Stimulated activated CD4-positive, alpha-beta T cell treated with anti-CD3 and anti-CD28 coated beads, Interleukin-4, amount 100 ng/mL, for 48 hours (primary cell): Measurements from ENCODE around the gene WWP2.

Source experiments
- DNase-seq, 2 donors: peaks; one replicate each; pipeline ENCODE4 v3.0.0-alpha.2; 2020; ENCODE audit warnings: low read depth in 2 of 2

WWP2 gene

DNA sequence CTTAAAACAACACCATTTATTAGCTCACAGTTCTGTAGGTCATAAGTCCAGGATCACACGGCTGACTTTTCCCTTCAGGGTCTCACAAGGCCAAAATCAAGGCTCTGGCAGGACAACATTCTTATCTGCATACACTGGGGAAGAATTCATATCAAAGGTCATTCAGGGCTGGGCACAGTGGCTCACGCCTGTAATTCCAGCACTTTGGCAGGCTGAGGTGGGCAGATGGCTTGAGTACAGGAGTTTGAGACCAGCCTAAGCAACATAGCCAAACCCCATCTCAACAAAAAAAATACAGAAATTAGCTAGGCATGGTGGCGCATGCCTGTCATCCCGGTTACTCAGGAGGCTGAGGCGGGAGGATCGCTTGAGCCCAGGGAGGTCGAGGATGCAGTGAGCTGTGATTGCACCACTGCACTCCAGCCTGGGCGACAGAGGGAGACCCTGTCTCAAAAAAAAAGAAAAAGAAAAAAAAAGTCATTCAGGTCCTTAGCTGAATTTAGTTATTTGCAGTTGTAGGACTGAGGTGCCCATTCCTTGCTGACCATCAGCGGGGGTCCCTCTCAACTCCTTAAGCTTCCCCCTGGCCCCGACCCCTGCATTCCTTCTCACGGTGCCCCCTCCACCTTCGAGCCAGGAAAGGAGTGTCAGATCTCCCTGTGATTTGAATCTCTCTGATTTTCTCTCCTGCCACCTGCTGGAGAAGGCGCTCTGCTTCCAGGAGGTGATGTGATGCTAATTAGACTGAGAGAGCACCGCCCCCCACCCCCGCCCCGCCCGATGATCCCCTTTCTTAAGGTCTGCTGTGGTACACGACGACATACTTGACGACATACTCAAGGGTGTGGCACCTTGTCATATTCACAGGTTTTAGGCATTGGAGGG is 97.2 kb downstream of the WWP2 start:
- DNase-seq = no peak

GRCh38 chr16:69860233-69861231 is 98.4 kb downstream of the WWP2 start:
- no peak for DNase-seq

GRCh38 chr16:69861292-69862030 is 99.3 kb downstream of the WWP2 start:
- DNase-seq = no peak

DNA sequence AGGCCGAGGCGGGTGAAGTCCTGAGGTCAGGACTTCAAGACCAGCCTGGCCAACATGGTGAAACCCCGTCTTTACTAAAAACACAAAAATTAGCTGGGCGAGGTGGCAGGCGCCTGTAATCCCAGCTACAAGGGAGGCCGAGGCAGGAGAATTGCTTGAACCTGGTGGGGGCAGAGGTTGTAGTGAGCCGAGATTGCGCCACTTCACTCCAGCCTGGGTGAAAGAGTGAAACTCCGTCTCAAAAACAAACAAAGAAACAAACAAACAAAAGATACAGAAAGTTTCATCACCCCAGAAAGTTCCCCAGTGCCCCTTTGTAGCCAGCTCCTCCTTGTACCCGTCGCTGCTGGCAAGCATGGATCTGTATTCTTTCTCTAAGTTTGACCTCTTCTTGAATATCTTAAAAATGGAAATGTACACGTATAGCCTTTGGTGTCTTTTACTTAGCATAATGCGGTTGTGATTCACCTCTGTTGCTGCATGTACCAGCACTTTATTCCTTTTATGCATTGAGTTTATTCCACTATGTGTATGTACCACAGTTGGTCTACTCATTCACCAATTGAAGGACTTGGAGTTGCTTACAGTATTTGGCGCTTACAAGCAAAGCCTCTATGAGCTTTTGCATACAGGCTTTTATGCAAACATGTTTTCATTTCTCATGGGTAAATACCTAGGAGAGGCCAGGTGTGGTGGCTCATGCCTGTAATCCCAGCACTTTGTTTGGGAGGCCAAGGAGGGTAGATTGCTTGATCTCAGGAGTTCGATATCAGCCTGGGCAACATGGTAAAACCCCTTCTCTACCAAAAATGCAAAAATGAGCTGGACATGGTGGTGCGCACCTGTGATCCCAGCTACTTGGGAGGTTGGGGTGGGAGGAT is 101.5 kb downstream of the WWP2 start:
- no peak for DNase-seq

DNA sequence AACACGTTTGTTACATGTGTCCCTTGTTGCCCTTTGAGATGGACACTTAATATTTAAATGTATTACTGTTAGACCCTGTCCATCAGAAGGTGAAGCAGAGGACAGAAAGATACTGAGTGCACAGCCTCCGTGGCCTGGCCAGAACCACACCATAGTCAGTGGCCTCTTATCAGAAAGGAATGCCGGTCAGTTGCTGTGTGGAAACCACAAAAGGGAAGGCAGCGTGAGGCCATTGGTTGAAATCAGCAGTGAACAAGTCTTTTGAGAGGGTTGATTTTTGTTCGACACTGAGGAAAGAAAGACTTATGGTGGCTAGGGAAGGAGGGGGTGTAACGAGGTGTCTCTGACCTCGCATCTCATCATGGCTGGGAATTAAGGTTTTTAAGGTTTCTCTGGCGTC is 103.6 kb downstream of the WWP2 start:
- DNase-seq = no peak

DNA sequence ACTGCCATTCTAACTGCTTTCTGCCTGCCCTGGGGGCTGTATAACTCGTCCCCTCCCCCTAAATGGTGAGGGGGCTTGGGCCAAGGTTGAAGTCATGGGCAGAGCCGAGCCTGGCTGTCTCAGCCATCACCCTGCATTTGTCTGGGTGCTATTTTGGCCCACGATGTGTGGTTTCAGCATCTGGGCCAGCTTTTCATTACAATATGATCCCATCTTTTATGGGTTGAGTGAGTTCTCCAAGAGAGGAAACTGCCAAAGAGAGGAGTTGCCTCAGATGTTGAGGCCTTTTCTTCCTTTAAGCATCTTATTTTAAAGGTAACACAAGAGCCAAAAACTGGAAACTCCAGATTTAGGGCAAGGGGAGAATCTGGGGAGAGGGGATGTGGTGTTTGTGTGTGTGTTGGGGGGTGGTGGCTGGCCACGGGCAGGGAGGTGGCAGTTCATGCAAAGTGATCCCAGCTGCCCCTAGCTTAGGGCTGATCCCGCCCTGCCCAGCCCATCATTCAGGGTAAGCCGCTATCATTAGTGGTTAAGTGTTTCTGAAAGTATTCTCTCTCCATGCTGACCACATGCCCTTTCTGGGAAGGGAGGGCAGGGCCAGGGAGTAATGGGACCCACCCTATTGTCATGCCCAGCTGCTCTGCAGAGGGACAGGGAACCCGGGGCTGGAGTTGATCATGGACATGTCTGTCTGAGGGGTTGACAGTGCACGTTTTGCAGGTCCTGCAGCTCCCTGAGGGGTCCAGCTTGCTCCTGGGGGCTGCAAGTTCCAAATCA is 105.8 kb downstream of the WWP2 start:
- no peak for DNase-seq

GRCh38 chr16:69870761-69871160 is 108.6 kb downstream of the WWP2 start:
- DNase-seq = no peak

DNA sequence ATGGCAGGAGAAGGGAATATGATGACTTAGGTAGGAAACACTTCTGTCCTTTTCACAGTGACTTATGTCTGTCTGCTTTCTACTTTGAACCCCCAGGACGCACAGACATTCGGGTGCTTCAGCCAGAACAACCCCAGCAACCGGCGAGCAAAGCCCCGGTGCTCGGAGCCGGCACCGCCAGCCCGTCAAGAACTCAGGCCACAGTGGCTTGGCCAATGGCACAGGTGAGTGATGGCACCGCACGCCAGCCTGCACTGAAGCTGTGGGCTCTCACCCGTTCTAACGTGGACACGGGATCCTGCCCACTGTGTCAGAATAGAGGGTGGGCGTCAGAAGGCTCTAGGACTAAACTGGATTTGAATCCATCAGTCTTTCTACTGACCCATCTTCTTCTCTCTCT is 109.6 kb downstream of the WWP2 start:
- DNase-seq = no peak

DNA sequence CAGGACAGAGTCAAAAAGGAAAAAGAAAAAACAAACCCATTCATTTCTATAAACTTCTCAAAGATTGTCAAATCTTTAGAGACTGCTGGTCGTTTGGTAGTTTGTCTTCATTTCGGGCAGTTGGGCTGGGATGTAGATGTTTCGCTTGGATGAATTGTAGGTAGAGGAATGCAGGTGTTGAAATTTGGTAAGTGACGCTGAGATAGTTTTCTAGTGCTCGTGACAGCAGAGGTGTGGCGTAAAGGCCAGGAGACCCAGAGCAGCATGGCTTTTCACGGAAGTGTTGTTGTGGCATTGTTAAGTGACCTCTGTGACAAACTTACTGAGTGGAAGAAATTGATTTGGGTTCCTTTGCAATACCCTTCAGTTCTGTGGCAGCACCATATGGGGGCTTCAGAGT is 110.8 kb downstream of the WWP2 start:
- no peak for DNase-seq

DNA sequence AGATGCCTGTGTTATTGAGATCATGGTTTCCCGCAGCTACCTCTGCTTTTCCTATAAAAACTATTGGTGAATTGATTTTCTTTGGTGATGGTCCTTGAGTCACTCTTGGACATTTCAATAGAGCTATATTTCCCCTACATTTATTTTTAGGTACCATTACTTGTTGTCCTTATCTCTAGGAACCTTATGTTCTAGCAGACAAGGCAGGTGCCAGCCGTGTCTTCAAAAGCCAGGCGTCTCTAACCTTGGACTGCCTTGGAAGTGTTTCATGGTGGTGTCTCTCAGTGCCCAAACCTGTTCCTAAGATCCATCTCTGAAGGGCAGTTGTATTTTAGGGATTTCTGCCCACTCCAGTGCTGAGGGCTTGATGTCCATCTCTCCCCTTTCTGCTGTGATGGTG is 111.7 kb downstream of the WWP2 start:
- DNase-seq = no peak

GRCh38 chr16:69874271-69874670 is 112.1 kb downstream of the WWP2 start:
- DNase-seq = no peak

GRCh38 chr16:69880640-69881133 is 118.6 kb downstream of the WWP2 start:
- no peak for DNase-seq

- no peak for DNase-seq
Observed at GRCh38 chr16:69881141-69881540, 119.0 kb downstream of the WWP2 start.

- no peak for DNase-seq
Observed at GRCh38 chr16:69883744-69884143, 121.6 kb downstream of the WWP2 start.

DNA sequence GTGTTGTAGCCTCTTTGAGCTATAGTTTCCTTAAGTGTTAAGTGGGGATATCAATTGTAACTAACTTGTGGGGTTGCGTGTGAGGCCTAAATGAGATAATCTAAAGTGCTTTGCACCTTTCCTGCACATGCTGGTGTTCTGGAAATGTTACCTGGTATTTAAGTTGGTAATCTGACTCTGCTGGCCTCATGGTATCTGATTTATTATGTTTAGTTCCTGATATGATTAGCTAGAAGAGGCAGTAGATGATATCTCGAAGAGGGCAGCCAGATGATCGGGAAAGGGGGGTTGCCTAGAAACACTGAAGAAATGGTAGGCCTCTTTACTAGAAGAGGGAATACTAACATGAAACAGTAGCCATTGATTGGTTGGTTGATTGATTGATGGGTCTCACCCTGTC is 123.6 kb downstream of the WWP2 start:
- DNase-seq = no peak

GRCh38 chr16:69886726-69887125 is 124.6 kb downstream of the WWP2 start:
- no peak for DNase-seq

- no peak for DNase-seq
Observed at GRCh38 chr16:69888005-69888590, 126.0 kb downstream of the WWP2 start.

GRCh38 chr16:69889295-69889964 is 127.3 kb downstream of the WWP2 start:
- no peak for DNase-seq
